Effector CD4-positive, alpha-beta T cell (primary cell): Measurements from ENCODE around the gene CHMP6.
A peak's percentile ranks its signal among the peaks of the same experiment; 100 is the strongest.

Source experiments
- DNase-seq: peaks from one replicate; pipeline ENCODE4 v3.0.0-alpha.2; 2020

Gene CHMP6

DNA sequence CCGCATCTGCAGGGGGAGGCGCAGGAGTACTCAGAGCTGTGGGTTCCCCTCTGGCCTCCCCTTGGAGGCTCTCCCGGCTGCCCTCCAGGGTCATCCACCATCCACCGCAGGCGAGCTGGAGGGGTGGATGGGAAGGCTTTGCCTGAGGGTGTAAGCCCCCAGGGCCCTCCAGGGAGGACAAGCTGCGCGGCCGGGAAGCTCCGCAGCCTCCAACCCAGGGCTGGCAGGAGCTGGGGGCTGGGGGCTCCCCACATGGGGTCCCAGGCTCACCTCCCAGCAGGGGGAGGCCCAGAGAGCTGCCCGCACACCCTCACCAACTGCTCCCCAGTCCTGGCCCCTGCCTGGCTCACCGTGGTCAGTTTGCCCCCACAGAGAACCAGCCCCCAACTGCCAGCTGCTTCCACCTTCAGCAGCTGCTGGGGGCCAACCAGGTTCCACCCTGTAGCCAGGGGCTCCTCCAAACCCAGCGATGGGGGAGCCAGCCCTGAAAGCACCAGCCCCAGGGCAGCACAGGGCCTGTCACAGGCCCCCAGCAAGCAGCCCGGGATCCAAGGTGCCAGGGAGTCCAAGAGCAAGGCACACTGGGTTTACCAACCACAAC lies 19.8 kb upstream of the CHMP6 start:
- DNase-seq, result no peak

DNA sequence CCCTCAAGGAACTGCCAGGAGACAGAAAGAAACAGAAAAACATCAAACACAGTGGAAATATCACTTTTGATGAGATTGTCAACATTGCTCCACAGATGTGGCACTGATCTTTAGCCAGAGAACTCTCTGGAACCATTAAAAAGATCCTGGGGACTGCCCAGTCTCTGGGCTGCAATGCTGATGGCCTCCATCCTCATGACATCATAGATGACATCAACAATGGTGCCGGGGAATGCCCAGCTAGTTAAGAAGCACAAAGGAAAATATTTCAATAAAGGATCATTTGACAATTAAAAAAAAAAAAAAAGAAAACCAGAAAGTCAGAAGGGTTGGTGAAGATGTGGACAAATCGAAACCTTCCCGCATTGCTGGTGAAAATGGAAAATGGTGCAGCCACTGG lies 14.9 kb upstream of the CHMP6 start:
- no peak for DNase-seq

DNA sequence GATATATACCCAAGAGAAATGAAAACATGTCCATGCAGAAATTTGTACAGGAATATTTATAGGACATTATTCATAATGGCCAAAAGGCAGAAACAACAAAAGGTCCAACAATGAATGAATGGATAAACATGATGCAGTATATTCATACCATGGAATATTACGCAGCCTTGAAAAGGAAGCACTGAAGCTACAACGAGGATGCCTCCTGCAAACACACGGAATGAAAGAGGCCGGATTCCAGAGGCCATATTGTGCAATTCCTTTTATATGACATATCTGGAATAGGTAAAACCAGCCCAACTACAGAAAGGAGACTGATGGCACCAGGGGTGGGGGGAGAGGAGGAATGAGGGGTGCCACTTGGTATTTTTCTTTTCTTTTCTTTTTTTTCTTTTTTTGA lies 14.5 kb upstream of the CHMP6 start:
- DNase-seq, result no peak

DNA sequence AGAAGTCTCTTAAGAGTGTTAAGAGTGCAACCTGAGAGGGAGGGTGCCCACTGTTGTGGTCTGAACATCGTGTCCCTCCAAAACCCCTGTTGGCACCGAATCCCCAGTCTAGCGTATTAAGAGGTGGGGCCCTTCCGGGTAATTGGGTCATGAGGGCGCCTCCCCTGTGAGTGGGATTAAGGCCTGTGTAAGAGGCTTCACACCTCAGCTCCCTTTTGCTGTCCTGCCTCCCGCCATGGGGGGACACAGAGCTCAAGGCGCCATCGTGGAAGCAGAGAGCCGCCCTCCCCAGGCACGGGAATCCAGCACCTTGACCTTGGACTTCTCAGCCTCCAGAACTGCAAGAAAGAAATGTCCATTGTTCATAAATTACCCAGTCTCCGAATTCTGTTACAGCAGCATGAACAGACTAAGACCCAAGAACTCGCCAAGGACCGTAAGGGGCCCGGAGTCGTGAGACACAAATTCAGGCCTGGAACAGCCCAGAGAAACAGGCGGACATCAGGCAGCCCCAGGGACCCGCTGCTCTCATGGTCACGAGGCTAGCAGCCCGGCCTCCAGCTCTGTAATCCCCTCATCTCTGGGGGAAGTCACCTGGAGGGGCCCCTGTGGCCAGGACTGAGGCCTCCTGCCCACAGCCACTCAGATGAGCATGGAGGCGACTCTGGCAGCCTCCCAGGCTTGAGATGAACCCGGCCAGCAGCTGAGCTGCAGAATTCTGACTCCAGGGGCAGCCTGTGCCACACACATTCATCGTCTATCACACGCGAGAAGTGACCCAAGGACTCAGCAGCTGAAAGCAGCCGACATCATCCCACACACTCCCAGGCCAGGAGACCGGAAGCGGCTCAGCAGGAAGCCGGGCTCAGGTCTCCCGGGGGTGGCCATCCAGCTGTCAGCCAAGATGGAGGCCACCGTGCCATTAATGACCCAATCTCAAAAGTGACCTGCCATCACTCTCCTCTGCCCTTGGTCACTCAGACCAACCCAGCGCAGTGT lies 12.8 kb upstream of the CHMP6 start:
- no peak for DNase-seq

DNA sequence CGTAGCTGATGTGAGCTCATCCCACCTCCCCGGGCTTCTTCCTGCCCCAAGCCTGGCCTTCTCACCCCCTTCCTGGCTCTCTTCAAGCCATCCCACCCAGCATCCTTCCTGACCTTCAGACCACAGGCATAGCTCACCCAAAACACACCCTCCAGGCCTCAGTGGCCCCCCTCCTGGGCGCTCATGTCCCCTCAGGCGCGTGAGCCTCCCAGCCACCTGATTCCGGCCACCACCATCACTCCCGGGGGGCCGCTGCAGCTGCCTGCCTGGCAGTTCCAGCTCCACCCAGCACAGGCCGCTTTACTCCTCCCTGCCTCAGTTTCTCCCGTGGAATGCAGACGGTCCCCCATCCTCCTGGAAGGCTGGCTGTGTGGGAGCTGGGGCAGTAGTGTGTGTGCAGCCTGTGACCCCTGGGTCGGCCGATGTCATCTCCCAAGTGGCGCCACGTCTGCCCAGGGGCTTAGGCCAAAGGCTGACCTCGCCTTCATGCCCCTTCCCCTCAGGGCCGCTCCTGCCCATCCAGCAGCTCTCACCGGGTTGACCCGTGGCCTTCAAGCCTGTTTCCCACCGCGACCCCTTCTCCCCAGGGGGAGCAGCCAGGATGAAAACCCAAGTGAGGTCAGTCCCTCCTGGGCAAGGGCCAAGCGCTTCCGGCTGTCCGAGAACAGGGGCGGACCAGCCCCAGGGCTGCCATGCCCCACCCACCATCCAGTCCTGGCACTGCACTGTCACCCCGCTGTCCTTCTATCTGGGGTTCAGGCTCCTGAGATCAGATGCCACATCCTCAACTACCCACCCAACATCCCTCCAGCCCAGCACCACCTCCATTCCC lies 11.9 kb upstream of the CHMP6 start:
- no peak for DNase-seq

DNA sequence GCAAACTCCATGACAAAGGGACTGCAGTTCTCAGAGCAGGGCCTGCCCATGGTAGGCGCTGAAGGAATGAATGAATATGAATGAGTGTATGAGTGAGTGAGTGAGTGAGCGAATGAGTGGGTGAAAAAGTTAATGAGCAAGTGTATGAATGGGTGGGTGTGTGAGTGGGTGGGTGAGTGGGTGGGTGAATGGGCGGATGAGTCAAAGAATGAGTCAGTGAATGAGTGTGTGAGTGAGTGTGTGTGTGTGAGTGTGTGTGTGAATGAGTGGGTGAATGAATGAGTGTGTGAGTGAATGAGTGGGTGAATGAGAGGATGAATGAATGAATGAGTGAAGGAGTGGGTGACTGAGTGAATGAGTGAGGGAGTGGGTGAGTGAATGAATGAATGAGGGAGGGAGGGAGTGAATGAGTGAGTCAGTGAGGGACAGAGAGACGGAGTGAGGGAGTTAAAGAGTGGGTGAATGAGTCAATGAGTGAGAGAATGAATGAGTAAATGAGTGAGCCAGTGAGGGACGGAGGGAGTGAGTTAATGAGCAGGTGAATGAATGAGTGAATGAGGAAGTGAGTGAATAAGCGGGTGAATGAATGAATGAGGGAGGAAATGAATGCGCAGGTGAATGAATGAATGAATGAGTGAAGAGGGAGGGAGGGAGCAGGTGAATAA lies 11.1 kb upstream of the CHMP6 start:
- no peak for DNase-seq

DNA sequence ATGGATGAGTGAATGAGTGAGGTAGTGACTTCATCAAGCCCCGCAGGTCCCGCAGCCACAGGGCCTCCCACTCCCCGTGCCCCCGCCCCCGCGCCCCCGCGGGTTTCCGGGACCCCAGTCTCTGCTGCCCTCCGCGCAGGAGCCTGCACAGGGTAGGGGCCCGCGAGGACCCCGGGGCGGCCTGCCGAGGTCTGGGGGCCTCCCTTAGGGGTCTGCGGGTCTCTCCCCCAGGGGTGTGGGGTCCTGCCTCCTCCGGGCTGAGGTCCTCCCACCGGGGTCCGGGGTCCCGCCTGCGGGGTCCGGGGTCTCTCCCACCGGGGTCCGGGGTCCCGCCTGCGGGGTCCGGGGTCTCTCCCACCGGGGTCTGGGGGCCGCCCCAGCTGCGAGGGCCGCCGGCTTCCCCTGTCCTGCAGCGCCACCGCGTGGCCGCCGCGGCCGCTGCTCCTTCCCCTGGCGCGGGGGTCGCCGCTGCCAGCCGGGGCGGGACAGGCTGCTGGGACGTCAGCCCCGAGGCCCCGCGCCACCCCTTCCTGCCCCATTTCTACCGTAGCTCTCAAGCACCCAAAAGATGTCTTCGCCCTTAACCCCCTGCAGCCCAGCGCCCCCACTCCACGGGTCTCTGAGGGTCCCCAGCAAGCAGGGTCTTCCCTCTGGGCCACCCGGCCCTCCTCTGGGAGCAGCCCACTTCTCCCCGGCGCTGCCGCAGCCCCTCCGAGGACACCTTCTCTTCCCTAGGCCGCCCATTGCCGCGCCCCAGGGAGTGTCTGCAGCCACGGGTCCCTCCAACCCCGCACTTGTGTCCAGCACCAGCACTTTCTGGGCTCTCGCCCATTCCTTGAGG lies 10.4 kb upstream of the CHMP6 start:
- DNase-seq, result peak; percentile 28

DNA sequence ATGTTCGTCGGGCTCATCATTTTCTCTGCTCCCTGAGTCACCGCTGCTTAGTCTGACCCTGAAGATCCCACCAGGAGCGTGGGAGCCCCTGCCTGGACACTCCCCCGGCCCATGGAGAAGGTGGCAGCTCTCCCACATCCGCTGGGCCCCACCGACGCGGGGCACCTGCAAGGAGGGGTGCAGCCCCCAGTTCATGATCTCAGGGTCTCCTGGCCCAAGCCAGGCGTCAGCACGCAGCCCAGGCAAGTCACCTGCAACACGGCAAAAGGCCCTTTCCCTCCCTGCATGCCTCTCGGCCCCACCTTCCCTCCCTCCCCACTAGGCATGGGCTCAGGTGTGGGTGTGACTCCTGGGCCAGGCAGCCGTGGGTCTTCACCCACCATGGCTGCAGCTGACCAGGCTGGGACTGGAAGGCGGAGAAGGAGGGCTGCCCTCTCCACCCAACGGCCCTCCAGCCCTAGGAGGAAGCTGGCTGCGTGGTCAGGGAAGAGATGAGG lies 9.7 kb upstream of the CHMP6 start:
- DNase-seq, result no peak

DNA sequence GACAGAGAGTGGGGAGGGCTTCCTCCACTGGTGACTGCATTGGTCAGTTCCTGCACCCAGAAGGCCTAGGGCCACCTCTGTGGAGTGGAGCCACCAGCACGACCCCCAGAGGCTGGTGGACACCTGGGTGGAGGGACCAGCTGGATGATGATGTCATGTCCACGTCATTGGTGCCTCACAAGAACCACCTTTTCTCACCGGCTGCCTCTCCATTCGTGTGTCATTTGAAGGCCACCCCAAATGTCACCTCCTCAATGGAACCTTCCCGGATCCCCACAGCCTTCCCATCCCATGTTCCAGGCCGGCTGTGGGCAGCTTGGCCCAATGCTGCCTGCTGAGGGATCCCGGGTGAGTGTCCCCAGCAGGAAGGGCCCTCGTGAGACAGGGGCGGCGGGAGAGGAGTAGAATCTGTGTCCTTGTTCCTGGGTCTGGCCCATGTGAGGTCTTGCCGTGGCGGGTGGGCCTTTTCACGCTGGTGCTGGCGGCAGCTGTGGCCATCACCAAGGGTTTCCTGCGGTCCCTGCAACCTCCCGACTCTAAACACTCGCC lies 9.1 kb upstream of the CHMP6 start:
- no peak for DNase-seq

DNA sequence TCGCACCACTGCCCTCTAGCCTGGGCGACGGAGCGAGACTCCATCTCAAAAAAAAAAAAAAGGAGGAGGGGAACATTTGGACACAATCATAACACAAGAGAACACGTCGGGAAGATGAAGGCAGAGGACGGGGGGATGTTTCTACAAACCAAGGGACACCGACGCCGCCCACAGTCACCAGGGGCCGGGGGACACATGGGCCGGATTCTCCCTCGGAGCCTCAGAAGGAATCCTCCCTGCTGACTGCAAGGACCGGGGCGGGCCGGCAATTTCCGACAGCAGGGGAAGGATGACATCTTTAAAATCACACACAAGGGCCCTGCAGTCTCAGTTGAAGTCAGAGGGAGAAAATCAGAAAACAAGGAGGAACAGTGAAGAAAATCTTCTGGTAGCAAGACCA lies 8.1 kb upstream of the CHMP6 start:
- no peak for DNase-seq

DNA sequence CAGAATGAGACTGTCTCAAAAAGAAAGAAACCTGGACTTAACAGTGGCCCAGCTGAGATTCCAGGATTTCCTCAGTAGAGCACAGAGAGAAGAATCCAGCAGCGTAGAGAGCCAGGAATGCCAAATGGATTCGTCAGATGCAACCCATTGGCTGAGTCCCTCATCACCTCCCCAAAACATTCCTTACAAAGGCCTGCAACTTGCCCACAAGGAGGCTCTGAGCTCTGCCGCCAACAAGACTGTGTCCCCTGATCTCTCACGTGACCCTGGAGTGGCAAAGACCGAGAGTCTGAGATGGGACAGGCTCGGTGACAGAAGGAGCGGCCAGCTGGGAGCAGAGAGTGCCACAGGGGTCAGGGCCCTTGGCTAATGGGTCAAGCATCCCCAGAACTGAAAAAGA lies 6.9 kb upstream of the CHMP6 start:
- DNase-seq, result no peak

DNA sequence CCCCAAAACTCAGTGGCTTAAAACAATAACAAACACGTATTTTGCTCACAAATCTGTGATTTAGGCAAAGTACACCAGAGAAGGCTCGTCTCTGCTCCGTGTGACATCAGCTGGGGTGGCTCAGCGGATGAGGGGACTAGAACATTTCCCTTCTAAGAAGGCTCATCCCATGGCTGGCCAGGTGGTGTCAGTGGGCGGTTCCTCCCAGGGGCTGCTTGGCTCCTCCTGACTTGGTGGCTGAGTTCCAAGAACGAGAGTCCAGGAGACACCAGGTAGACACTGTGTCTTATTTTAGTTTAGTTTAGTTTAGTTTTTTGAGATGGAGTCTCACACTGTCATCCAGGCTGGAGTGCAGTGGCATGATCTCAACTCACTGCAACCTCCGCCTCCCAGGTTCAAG lies 5.6 kb upstream of the CHMP6 start:
- no peak for DNase-seq

DNA sequence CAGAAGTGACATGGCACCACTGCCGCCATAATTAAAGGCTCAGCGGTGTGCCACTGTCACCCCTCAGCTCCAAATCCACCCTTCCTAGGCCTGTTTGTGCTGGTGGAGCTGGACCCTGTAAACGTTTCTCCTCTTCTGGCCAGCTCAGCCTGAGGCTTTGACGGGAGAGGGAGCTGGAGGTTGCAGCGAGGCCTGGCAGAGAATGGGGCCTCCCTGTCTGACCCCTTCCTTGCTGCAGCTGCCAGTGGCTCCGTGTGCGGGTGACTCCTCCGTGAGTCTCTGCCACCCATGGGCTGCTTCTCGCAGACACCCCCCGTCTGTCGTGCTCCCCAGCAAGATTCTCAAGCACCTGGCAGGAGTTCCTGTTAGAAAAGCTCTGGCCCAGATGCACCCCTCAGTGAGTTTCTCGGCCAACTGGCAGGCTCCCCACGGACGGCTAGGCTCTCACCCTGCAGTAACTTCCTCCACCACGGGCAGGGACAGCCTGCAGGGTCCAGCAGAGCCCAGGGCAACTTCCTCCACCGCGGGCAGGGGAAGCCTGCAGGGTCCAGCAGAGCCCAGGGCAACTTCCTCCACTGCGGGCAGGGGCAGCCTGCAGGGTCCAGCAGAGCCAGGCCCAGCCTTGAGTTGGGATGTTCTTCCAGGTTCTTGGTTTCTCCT lies 4.7 kb upstream of the CHMP6 start:
- DNase-seq, result no peak

DNA sequence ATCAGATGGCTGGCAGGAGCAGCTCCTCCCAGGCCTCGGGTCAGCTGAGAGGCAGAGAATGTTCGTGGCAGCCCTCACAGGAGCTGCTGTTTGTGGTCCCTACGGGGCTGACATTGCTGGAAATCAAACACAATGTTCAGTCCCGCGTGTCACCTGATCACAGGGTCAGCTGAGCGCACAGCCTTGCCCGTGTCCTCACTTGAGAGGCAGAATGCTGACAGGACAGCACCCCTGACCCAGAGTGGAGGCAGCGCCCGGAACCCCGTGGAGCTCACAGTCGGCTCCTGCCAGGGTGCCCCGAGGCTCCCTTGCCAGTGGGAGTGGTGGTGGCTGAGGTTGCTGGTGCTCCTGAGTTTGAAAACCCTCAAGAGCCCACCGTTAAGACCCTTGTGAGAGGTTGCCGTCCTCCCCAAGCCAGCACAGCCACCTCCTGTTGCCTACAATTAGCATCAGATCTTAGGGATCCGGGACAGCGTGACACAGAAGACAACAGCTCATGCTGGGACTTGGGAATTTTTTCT lies 3.6 kb upstream of the CHMP6 start:
- DNase-seq, result no peak

DNA sequence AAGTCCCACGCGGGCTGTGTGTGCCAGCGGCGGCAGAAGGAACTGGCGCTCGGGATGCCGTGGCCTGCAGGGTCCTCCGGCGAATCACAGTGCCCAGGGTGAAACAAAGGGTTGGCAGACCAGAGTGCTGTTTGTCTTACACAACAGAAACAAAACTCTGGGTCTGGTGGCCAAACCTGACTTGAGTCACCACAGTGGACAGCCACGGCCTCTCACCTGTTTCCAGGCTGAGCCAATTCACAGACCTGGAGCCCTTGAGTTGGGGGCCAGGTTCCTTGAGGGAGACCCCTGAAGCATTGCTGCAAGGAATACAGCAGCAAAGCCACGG lies 2.1 kb upstream of the CHMP6 start:
- no peak for DNase-seq

DNA sequence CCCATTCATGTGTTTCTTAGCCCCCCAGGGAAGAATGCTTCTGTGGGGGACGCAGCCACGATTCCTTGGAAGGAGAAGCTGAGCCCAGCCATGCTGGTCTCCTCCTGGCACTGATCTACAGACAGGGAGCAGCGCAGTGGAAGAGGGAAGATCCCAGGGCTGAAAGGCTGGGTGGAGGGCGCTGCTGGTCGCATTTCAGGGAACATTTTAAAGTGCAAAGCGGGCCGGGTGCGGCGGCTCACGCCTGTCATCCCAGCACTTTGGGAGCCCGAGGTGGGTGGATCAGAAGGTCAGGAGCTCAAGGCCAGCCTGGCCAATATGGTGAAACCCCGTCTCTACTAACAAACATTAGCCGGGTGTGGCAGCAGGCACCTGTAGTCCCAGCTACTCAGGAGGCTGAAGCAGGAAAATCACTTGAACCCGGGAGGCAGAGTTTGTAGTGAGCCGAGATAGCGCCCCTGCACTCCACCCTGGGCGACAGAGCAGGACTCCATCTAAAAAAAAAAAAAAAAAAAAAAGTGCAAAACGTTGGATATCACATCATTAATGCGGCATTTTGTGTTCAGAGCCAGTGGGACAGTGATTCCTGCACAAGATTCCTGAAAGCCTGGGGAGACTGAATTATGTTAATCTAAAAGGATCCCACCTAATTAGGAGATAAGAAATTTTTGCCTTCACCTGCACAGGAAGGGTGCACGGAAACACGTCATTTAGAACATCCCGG lies 558 bp upstream of the CHMP6 start:
- no peak for DNase-seq

DNA sequence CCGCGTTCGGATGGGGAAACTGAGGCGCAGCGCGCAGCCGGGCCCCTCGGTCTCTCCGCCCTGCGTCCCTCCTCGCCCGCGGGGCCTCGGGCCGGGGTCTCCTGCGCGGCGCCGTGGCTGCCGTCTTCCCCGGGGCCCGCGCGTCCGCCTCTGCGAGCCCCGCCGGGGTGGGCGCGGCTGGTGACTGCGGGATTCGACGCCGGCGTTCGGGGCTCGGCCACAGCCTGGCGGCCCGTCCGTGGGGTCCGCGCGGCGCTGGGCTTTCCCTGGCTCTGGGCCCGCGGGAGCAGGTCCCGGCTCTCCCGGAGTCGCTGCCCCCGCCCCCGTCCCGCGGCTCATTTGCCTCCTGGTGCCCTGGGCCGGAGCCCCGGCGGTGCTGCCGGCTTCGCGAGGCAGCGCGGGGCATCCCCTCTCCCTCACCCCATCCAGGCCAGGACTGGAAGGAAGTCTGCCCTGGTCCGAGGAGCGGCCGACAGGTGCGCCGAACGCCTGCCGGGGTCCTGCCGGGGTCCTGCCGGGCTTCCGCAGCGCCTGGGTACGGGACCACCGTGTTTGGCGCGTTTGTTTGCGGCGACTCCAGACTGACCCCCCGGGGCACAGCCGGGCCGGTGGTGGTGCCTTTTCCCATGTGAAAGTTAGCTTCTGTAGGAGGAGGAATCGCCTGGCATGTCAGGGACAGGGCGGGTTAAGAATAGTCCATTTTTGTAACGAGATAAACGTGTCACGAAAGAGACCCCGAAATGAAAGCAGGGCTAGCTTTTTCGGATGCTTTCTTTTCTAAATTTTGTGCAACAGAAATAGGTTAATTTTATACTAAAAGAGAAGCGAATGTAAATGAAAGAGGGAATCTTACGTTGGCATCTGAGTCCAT lies 671 bp downstream of the CHMP6 start:
- DNase-seq, result no peak

DNA sequence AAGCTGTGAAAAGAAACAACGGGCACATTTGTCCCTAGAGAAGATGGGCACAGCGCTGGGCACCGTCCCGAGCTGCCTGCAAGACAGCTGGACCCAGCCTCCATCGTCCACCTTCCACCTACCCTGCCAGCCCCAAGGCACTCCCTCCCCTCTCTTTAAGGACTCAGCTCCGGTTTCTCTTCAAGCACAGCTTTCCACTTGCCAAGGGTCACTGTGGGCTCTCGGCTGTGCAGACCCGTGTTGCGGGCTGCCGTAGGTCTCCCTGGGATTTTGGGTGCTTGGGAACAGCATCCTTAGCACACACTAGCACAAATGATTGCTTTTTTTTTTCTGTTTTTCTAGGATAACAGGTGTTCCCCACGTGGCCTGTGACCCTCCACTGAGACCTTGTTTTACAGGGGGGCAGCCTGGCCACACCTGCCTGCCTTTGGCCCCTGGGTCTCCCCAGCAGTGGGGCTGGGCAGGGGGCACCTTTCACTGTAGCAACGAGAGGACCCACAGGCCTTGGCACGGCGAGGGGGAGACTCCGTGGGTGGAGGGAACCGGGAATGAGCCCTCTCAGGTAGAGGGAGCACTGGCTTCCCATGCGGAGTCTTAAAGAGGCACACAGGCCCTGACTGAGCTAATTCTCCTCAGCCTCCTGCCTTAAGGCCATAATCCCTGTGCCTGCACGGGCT lies 1.4 kb downstream of the CHMP6 start:
- no peak for DNase-seq
